H9 (cell line): Measurements from ENCODE around the gene BLOC1S1. TPM values are rescaled to one million over a fixed set of nuclear protein-coding genes. Genes with fewer than 3 reads are reported as not detected.

ENCODE experiments used
- DNase-seq: peaks from one replicate; pipeline ENCODE4 v3.0.0-alpha.2; 2017
- H2AFZ ChIP-seq: one replicate; pipeline ENCODE4 v1.6.1; 2013; ENCODE audit warnings: mild to moderate bottlenecking, low read length, control low read depth, moderate library complexity
- H2AK5ac ChIP-seq: 2 replicates; pipeline ENCODE4 v1.6.1; 2013; ENCODE audit warnings: low read length, control low read depth, mixed read lengths; ENCODE audit not compliant: insufficient read length
- H2BK120ac ChIP-seq: one replicate; pipeline ENCODE4 v1.6.1; 2013; ENCODE audit warnings: low read depth, mild to moderate bottlenecking, low read length, control low read depth, inconsistent platforms; ENCODE audit not compliant: poor library complexity, severe bottlenecking
- H2BK12ac ChIP-seq: 2 replicates; pipeline ENCODE4 v1.6.1; 2013; ENCODE audit warnings: low read length, control low read depth, mixed read lengths, low read depth; ENCODE audit not compliant: insufficient read length
- H2BK15ac ChIP-seq: 2 replicates; pipeline ENCODE4 v1.6.1; 2013; ENCODE audit warnings: low read depth, low read length, control low read depth
- H2BK20ac ChIP-seq: one replicate; pipeline ENCODE4 v1.6.1; 2013; ENCODE audit warnings: low read depth, mild to moderate bottlenecking, low read length, control low read depth, inconsistent platforms; ENCODE audit not compliant: poor library complexity, severe bottlenecking
- H2BK5ac ChIP-seq: 2 replicates; pipeline ENCODE4 v1.6.1; 2013; ENCODE audit warnings: low read length, control low read depth, mixed read lengths; ENCODE audit not compliant: insufficient read length
- H3K14ac ChIP-seq: 2 replicates; pipeline ENCODE4 v1.6.1; 2013; ENCODE audit warnings: low read length, control low read depth; ENCODE audit not compliant: insufficient read depth
- H3K18ac ChIP-seq: 2 replicates; pipeline ENCODE4 v1.6.1; 2013; ENCODE audit warnings: low read depth, mild to moderate bottlenecking, mixed read lengths, low read length, control low read depth; ENCODE audit not compliant: insufficient read length
- H3K23ac ChIP-seq: 2 replicates; pipeline ENCODE4 v1.6.1; 2013; ENCODE audit warnings: low read length, control low read depth, mixed read lengths, low read depth; ENCODE audit not compliant: insufficient read length
- H3K23me2 ChIP-seq: 2 replicates; pipeline ENCODE4 v1.6.1; 2013; ENCODE audit warnings: low read depth, mild to moderate bottlenecking, mixed read lengths, low read length, control low read depth; ENCODE audit not compliant: insufficient read length, poor library complexity, severe bottlenecking
- H3K27ac ChIP-seq: 2 replicates; pipeline ENCODE4 v1.5.1; 2013; ENCODE audit warnings: low read length, control low read depth, mixed read lengths, low read depth; ENCODE audit not compliant: insufficient read length
- H3K27me3 ChIP-seq: 2 replicates; pipeline ENCODE4 v1.6.1; 2013; ENCODE audit warnings: low read length, control low read depth, inconsistent platforms; ENCODE audit not compliant: insufficient read depth
- H3K4ac ChIP-seq: 2 replicates; pipeline ENCODE4 v1.6.1; 2013; ENCODE audit warnings: low read depth, mild to moderate bottlenecking, control low read depth, inconsistent platforms, low read length, moderate library complexity
- H3K4me1 ChIP-seq: 2 replicates; pipeline ENCODE4 v1.6.1; 2013; ENCODE audit warnings: low read length, control low read depth, inconsistent platforms; ENCODE audit not compliant: insufficient read depth
- H3K4me2 ChIP-seq: 2 replicates; pipeline ENCODE4 v1.6.1; 2013; ENCODE audit warnings: low read length, control low read depth, mixed read lengths; ENCODE audit not compliant: insufficient read length, insufficient read depth
- H3K56ac ChIP-seq: 2 replicates; pipeline ENCODE4 v1.6.1; 2013; ENCODE audit warnings: low read depth, mild to moderate bottlenecking, mixed read lengths, low read length, control low read depth; ENCODE audit not compliant: insufficient read length
- H3K79me1 ChIP-seq: 2 replicates; pipeline ENCODE4 v1.6.1; 2013; ENCODE audit warnings: low read depth, mild to moderate bottlenecking, moderate library complexity, low read length, control low read depth, inconsistent platforms; ENCODE audit not compliant: insufficient read depth, poor library complexity, severe bottlenecking
- H3K79me2 ChIP-seq: 2 replicates; pipeline ENCODE4 v1.6.1; 2013; ENCODE audit warnings: low read length, control low read depth, inconsistent platforms; ENCODE audit not compliant: insufficient read depth
- H3K9ac ChIP-seq: 2 replicates; pipeline ENCODE4 v1.6.1; 2013; ENCODE audit warnings: low read length, control low read depth, mixed read lengths; ENCODE audit not compliant: insufficient read length; ENCODE audit errors: extremely low read depth
- H3K9me3 ChIP-seq: one replicate; pipeline ENCODE4 v1.6.1; 2013; ENCODE audit warnings: low read depth, low read length, inconsistent platforms; ENCODE audit not compliant: control insufficient read depth
- H3T11ph ChIP-seq: one replicate; pipeline ENCODE4 v1.6.1; 2013; ENCODE audit warnings: mild to moderate bottlenecking, low read length, control low read depth, inconsistent platforms
- H4K20me1 ChIP-seq: one replicate; pipeline ENCODE4 v1.6.1; 2013; ENCODE audit not compliant: control insufficient read depth, insufficient read length, insufficient read depth
- H4K5ac ChIP-seq: 2 replicates; pipeline ENCODE4 v1.6.1; 2013; ENCODE audit warnings: low read depth, mild to moderate bottlenecking, mixed read lengths, low read length, control low read depth; ENCODE audit not compliant: insufficient read length
- H4K8ac ChIP-seq: replicated peaks from 2 replicates; pipeline ENCODE4 v1.6.1; 2013; ENCODE audit warnings: low read length, control low read depth, mixed read lengths, low read depth; ENCODE audit not compliant: insufficient read length
- H4K91ac ChIP-seq: 2 replicates; pipeline ENCODE4 v1.6.1; 2013; ENCODE audit warnings: low read depth, mild to moderate bottlenecking, moderate library complexity, mixed read lengths, low read length, control low read depth; ENCODE audit not compliant: insufficient read length
- H3K27ac Mint-ChIP-seq, 3 experiments: 2 replicates in 2 of 3; 3 replicates in 1 of 3; pipeline ENCODE4 v1.8.0; 2020 to 2021; ENCODE audit warnings: mixed read lengths in 3 of 3, mild to moderate bottlenecking in 1 of 3, moderate library complexity in 1 of 3
- H3K27me3 Mint-ChIP-seq: 2 replicates; pipeline ENCODE4 v1.8.0; 2021; ENCODE audit warnings: low read depth, mild to moderate bottlenecking, moderate library complexity, mixed read lengths
- H3K36me3 Mint-ChIP-seq, 3 experiments: 2 replicates in 2 of 3; 3 replicates in 1 of 3; pipeline ENCODE4 v1.8.0; 2020 to 2021; ENCODE audit warnings: low read depth in 3 of 3, mixed read lengths in 3 of 3; ENCODE audit not compliant: insufficient read depth in 1 of 3
- H3K4me1 Mint-ChIP-seq, 2 experiments: 2 replicates each; pipeline ENCODE4 v1.8.0; 2020; ENCODE audit warnings: mixed read lengths in 2 of 2
- H3K4me3 Mint-ChIP-seq, 2 experiments: 2 replicates in 1 of 2; 3 replicates in 1 of 2; pipeline ENCODE4 v1.8.0; 2020 to 2021; ENCODE audit warnings: mild to moderate bottlenecking in 2 of 2, mixed read lengths in 2 of 2, moderate library complexity in 1 of 2
- H3K9me3 Mint-ChIP-seq, 2 experiments: 2 replicates in 1 of 2; 3 replicates in 1 of 2; pipeline ENCODE4 v1.8.0; 2020; ENCODE audit warnings: mild to moderate bottlenecking in 2 of 2, mixed read lengths in 2 of 2, moderate library complexity in 1 of 2
- WGBS: extraction: QIAGEN DNeasy Blood & Tissue Kit; methylation state at CpG from one replicate; pipeline ENCODE4 v1.1.7; 2013; ENCODE audit warnings: missing lambda C conversion rate, low lambda C conversion rate, mixed read lengths; ENCODE audit not compliant: insufficient read length; ENCODE audit errors: extremely low coverage; 5-methylcytosine and 5-hydroxymethylcytosine counted together
- total RNA-seq: library from RNA; stranded (reverse); gene quantifications from 2 replicates; pipeline ENCODE4 v1.2.1, GENCODE V29; 2021
- TF ChIP-seq, protein P1 (sequence below): fragments of 200-600 bp; sonication (generic); conservative IDR thresholded peaks from 3 replicates; pipeline ENCODE4 v1.8.0; 2021; ENCODE audit warnings: antibody characterized with exemption, mild to moderate bottlenecking

Gene BLOC1S1
- total RNA-seq, 1 experiment from 2014 or later = 108 TPM

DNA sequence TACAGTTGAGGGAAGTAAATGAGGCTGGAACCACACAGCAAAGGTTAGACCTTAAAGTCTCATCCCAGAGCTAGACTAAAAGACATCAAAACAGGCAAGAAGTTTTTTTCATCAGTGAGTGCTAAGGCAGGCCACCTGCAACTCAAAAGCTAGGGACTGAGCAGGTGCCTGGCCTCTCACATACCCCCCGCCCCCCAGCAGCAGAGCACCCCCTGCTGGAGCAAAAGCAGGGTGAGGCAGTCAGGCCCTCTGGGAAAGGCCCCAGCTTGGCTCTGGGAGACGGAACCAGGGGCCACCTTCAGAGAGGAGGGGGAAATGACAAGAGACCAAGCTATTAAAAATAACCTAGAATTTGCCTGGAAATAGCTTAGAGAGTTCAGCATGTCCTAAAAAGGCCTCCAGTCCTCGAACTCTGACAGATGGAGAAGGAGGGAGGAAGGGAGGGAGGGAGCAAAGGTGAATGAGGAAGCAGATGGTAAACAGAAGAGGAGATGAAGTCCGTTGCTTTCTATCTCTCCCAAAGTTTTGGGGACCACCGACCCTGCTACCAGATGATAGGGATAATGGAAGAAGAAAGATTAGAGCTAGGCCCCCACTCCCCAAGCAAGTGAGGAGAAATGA lies 10.0 kb upstream of the BLOC1S1 start:
- no peak overlapping the region for H2AFZ ChIP-seq
- H3K23me2 ChIP-seq = peaks cover 16% of the 10 kb centered on the region
- no CpG with 5 or more reads among the region's 5 CpGs for WGBS

More for the DNA sequence above, 10.0 kb upstream of the BLOC1S1 start:
- Mint-ChIP-seq H3K4me3 (peak overlapping the region; percentile 92 to 98), H3K4me1 (peaks cover 42 to 45% of the 10 kb centered on the region in 2 experiments), H3K9me3 (no peaks in the 10 kb centered on the region), H3K36me3 (peaks cover 3 to 20% (median 12%) of the 10 kb centered on the region in 3 experiments; a peak in 4 of 7 replicates), H3K27me3 (peaks cover 15% of the 10 kb centered on the region), H3K27ac (no peak overlapping the region)
- 0 out of 2 replicates have a peak, but pooled peaks cover 2% of the 10 kb centered on the region for H3K4me1 ChIP-seq
- H2BK15ac ChIP-seq = no peak overlapping the region
- H3K23ac ChIP-seq = no peak overlapping the region
- TF ChIP-seq, protein P1, sequence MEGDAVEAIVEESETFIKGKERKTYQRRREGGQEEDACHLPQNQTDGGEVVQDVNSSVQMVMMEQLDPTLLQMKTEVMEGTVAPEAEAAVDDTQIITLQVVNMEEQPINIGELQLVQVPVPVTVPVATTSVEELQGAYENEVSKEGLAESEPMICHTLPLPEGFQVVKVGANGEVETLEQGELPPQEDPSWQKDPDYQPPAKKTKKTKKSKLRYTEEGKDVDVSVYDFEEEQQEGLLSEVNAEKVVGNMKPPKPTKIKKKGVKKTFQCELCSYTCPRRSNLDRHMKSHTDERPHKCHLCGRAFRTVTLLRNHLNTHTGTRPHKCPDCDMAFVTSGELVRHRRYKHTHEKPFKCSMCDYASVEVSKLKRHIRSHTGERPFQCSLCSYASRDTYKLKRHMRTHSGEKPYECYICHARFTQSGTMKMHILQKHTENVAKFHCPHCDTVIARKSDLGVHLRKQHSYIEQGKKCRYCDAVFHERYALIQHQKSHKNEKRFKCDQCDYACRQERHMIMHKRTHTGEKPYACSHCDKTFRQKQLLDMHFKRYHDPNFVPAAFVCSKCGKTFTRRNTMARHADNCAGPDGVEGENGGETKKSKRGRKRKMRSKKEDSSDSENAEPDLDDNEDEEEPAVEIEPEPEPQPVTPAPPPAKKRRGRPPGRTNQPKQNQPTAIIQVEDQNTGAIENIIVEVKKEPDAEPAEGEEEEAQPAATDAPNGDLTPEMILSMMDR = peak; percentile 79
- no peak overlapping the region for H4K5ac ChIP-seq
- H3K9ac ChIP-seq = no peak overlapping the region
- peak; percentile 79 for DNase-seq
- H4K91ac ChIP-seq = no peak overlapping the region
- no peak overlapping the region for H2BK120ac ChIP-seq
- H3K4me2 ChIP-seq = peak overlapping the region; percentile 88
- H2BK20ac ChIP-seq = no peak overlapping the region
- H3K79me1 ChIP-seq = peaks cover 5% of the 10 kb centered on the region
- no peak overlapping the region for H3K27ac ChIP-seq
- no peak overlapping the region for H3K18ac ChIP-seq
- H3K4ac ChIP-seq = no peak overlapping the region
- H3K27me3 ChIP-seq = no peaks in the 10 kb centered on the region
- H3K9me3 ChIP-seq = no peaks in the 10 kb centered on the region
- H3T11ph ChIP-seq = no peak overlapping the region
- no peak overlapping the region for H2AK5ac ChIP-seq
- H3K14ac ChIP-seq = no peak overlapping the region
- H4K20me1 ChIP-seq = peaks cover 7% of the 10 kb centered on the region
- no peaks in the 10 kb centered on the region; the same call in 1 of the 2 replicates for H3K79me2 ChIP-seq
- no peak overlapping the region for H2BK5ac ChIP-seq
- H3K56ac ChIP-seq = no peak overlapping the region
- H2BK12ac ChIP-seq = no peak overlapping the region
- H4K8ac ChIP-seq = no peak overlapping the region
